WTC11 (cell line): ENCODE measurements around the gene TRIM41. TPM values are rescaled to one million over a fixed set of nuclear protein-coding genes. Genes with fewer than 3 reads are reported as not detected.

Experiments
- AFF4 ChIP-seq: sonication (generic); formaldehyde crosslinking; IDR thresholded peaks from 2 replicates; pipeline ENCODE4 v1.8.1; 2023; ENCODE audit warnings: mild to moderate bottlenecking, missing genetic modification reagents, borderline replicate concordance
- CBFB ChIP-seq: sonication (generic); formaldehyde crosslinking; IDR thresholded peaks from 2 replicates; pipeline ENCODE4 v1.8.1; 2022; ENCODE audit warnings: mild to moderate bottlenecking, low read depth, missing genetic modification reagents
- CDX4 ChIP-seq: fragments of 250-450 bp; sonication (Bioruptor Pico); IDR thresholded peaks from 2 replicates; pipeline ENCODE4 v1.9.0; 2021; ENCODE audit warnings: moderate library complexity, mild to moderate bottlenecking, inconsistent platforms, borderline replicate concordance
- CTCF ChIP-seq: fragments of 200-600 bp; IDR thresholded peaks from 2 replicates; pipeline ENCODE4 v1.8.0; 2022; ENCODE audit warnings: antibody characterized with exemption
- FOXJ3 ChIP-seq: sonication (generic); formaldehyde crosslinking; IDR thresholded peaks from 2 replicates; pipeline ENCODE4 v1.9.0; 2021; ENCODE audit warnings: missing genetic modification reagents, mild to moderate bottlenecking, borderline replicate concordance
- FOXP1 ChIP-seq: sonication (generic); formaldehyde crosslinking; IDR thresholded peaks from 2 replicates; pipeline ENCODE4 v1.8.0; 2022; ENCODE audit warnings: missing genetic modification reagents, mild to moderate bottlenecking, moderate library complexity, borderline replicate concordance
- FOXP4 ChIP-seq: sonication (generic); formaldehyde crosslinking; IDR thresholded peaks from 2 replicates; pipeline ENCODE4 v1.8.0; 2022; ENCODE audit warnings: mild to moderate bottlenecking, missing genetic modification reagents
- JAZF1 ChIP-seq: fragments of 250-450 bp; sonication (Bioruptor Pico); IDR thresholded peaks from 2 replicates; pipeline ENCODE4 v1.9.0; 2021; ENCODE audit warnings: moderate library complexity, mild to moderate bottlenecking, inconsistent platforms
- MYBL2 ChIP-seq: sonication (generic); formaldehyde crosslinking; IDR thresholded peaks from 2 replicates; pipeline ENCODE4 v1.8.1; 2023; ENCODE audit warnings: mild to moderate bottlenecking, moderate library complexity, missing genetic modification reagents
- NR3C1 ChIP-seq: sonication (generic); formaldehyde crosslinking; conservative IDR thresholded peaks from 2 replicates; pipeline ENCODE4 v1.8.1; 2023; ENCODE audit warnings: low read depth, mild to moderate bottlenecking, missing genetic modification reagents
- TP53 ChIP-seq: sonication (generic); formaldehyde crosslinking; IDR thresholded peaks from 2 replicates; pipeline ENCODE4 v1.8.1; 2023; ENCODE audit warnings: mild to moderate bottlenecking, missing genetic modification reagents
- USF1 ChIP-seq: sonication (generic); formaldehyde crosslinking; IDR thresholded peaks from 2 replicates; pipeline ENCODE4 v1.8.0; 2022; ENCODE audit warnings: mild to moderate bottlenecking, missing genetic modification reagents
- ZNF219 ChIP-seq: sonication (generic); formaldehyde crosslinking; IDR thresholded peaks from 2 replicates; pipeline ENCODE4 v1.8.0; 2023; ENCODE audit warnings: missing genetic modification reagents, mild to moderate bottlenecking, borderline replicate concordance
- ZNF232 ChIP-seq: sonication (generic); formaldehyde crosslinking; IDR thresholded peaks from 2 replicates; pipeline ENCODE4 v1.8.0; 2022; ENCODE audit warnings: mild to moderate bottlenecking, missing genetic modification reagents
- ZNF416 ChIP-seq: fragments of 250-450 bp; sonication (Bioruptor Pico); IDR thresholded peaks from 2 replicates; pipeline ENCODE4 v1.9.0; 2021; ENCODE audit warnings: mild to moderate bottlenecking, inconsistent platforms
- ZNF512 ChIP-seq: sonication (generic); formaldehyde crosslinking; IDR thresholded peaks from 2 replicates; pipeline ENCODE4 v1.8.1; 2022; ENCODE audit warnings: missing genetic modification reagents, borderline replicate concordance
- ZNF671 ChIP-seq: fragments of 250-450 bp; sonication (Bioruptor Pico); IDR thresholded peaks from 2 replicates; pipeline ENCODE4 v1.8.0; 2021; ENCODE audit warnings: mild to moderate bottlenecking
- total RNA-seq: library from RNA; stranded (reverse); gene quantifications from 3 replicates; pipeline ENCODE4 v1.2.3, GENCODE V29; 2021
- TF ChIP-seq, protein P1 (sequence below): sonication (generic); formaldehyde crosslinking; conservative IDR thresholded peaks from 2 replicates; pipeline ENCODE4 v1.8.1; 2023; ENCODE audit warnings: mild to moderate bottlenecking, low read depth, missing genetic modification reagents, moderate library complexity
- TF ChIP-seq, protein P2 (sequence below): sonication (generic); formaldehyde crosslinking; IDR thresholded peaks from 2 replicates; pipeline ENCODE4 v1.8.0; 2022; ENCODE audit warnings: mild to moderate bottlenecking, missing genetic modification reagents
- TF ChIP-seq, protein P3 (sequence below): sonication (generic); formaldehyde crosslinking; IDR thresholded peaks from 2 replicates; pipeline ENCODE4 v1.8.1; 2022; ENCODE audit warnings: low read depth, mild to moderate bottlenecking, moderate library complexity, missing genetic modification reagents, borderline replicate concordance

Gene TRIM41
- total RNA-seq, 1 experiment from 2014 or later: 33.5 TPM

DNA sequence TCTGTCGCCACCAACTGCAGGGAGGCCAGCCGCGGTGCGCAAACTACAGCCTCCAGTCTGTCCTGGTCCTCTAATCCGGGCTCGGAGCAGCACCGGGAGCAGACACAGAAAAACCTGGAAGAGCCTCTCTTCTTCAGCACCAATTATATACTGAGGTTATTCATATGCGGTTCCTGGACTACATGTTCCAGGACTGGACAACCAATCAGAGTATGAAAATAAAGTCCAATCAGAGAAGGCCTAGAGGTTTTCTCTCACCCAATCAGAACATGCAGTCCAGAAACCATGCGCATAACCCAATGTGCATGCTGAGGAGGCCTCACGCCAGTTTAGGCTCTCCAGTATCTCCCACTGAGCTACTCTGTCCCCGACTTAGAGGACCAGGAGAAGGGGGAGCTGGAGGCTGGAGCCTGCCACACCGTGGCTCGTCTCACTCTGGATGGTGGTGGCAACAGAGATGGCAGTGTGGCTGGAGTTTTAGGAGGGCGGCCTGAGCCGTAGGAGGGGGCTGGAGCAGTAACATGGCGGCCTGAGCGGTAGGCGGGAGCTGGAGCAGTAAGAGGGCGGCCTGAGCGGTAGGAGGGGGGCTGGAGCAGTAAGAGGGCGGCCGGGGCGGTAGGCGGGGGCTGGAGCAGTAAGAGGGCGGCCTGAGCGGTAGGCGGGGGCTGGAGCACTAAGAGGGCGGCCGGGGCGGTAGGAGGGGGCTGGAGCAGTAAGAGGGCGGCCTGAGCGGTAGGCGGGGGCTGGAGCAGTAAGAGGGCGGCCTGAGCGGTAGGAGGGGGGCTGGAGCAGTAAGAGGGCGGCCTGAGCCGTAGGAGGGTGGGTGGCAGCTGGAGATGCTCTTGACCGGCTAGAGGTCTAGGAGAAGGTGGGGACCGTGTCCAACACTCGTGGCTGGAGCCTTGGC lies 58.2 kb downstream of the TRIM41 start (continued):
- TF ChIP-seq, protein P1, sequence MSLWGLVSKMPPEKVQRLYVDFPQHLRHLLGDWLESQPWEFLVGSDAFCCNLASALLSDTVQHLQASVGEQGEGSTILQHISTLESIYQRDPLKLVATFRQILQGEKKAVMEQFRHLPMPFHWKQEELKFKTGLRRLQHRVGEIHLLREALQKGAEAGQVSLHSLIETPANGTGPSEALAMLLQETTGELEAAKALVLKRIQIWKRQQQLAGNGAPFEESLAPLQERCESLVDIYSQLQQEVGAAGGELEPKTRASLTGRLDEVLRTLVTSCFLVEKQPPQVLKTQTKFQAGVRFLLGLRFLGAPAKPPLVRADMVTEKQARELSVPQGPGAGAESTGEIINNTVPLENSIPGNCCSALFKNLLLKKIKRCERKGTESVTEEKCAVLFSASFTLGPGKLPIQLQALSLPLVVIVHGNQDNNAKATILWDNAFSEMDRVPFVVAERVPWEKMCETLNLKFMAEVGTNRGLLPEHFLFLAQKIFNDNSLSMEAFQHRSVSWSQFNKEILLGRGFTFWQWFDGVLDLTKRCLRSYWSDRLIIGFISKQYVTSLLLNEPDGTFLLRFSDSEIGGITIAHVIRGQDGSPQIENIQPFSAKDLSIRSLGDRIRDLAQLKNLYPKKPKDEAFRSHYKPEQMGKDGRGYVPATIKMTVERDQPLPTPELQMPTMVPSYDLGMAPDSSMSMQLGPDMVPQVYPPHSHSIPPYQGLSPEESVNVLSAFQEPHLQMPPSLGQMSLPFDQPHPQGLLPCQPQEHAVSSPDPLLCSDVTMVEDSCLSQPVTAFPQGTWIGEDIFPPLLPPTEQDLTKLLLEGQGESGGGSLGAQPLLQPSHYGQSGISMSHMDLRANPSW (CRISPR knock-in tag): no peak
- TF ChIP-seq CDX4 (no peak), ZNF512 (CRISPR knock-in tag) (no peak), FOXP1 (CRISPR knock-in tag) (peak; percentile 34; the same call in 1 of the 2 replicates), CTCF (no peak), NR3C1 (no peak), USF1 (CRISPR knock-in tag) (no peak), MYBL2 (no peak), CBFB (CRISPR knock-in tag) (no peak), ZNF416 (CRISPR knock-in tag) (no peak), TP53 (CRISPR knock-in tag) (0 out of 2 replicates have a peak, but pooled peaks have one; percentile 58), ZNF232 (CRISPR knock-in tag) (no peak), FOXJ3 (no peak), FOXP4 (CRISPR knock-in tag) (0 out of 2 replicates have a peak, but pooled peaks have one; percentile 32), ZNF671 (CRISPR knock-in tag) (no peak), AFF4 (CRISPR knock-in tag) (no peak), ZNF219 (CRISPR knock-in tag) (no peak), JAZF1 (CRISPR knock-in tag) (no peak)
- TF ChIP-seq, protein P2, sequence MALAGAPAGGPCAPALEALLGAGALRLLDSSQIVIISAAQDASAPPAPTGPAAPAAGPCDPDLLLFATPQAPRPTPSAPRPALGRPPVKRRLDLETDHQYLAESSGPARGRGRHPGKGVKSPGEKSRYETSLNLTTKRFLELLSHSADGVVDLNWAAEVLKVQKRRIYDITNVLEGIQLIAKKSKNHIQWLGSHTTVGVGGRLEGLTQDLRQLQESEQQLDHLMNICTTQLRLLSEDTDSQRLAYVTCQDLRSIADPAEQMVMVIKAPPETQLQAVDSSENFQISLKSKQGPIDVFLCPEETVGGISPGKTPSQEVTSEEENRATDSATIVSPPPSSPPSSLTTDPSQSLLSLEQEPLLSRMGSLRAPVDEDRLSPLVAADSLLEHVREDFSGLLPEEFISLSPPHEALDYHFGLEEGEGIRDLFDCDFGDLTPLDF (CRISPR knock-in tag): no peak
- TF ChIP-seq, protein P3, sequence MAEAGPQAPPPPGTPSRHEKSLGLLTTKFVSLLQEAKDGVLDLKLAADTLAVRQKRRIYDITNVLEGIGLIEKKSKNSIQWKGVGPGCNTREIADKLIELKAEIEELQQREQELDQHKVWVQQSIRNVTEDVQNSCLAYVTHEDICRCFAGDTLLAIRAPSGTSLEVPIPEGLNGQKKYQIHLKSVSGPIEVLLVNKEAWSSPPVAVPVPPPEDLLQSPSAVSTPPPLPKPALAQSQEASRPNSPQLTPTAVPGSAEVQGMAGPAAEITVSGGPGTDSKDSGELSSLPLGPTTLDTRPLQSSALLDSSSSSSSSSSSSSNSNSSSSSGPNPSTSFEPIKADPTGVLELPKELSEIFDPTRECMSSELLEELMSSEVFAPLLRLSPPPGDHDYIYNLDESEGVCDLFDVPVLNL (CRISPR knock-in tag): no peak
